Spleen (tissue), 11 donors: ENCODE data around the gene CTNNA2. TPM values are rescaled to one million over a fixed set of nuclear protein-coding genes. Genes with fewer than 3 reads are reported as not detected.

Experiments used
- DNase-seq: peaks from one replicate; pipeline ENCODE4 v3.0.0-alpha.2; 2020
- H3K27ac ChIP-seq, 8 donors: fragments of 200-600 bp; sonication (generic) in 7 of 8; 1 replicate in 4 of 8; 2 replicates in 4 of 8; pipeline versions ENCODE4 v1.5.0 to v1.8.0; 2016 to 2021; ENCODE audit warnings: inconsistent platforms in 4 of 8, mild to moderate bottlenecking in 4 of 8, moderate library complexity in 1 of 8
- H3K27me3 ChIP-seq, 7 donors: fragments of 200-600 bp; sonication (generic) in 6 of 7; replicated peaks in 1 of 7; 1 replicate in 4 of 7; 2 replicates in 3 of 7; pipeline versions ENCODE4 v1.5.0 to v1.8.0; 2016 to 2021; ENCODE audit warnings: inconsistent platforms in 3 of 7, mild to moderate bottlenecking in 1 of 7
- H3K36me3 ChIP-seq, 6 donors: fragments of 200-600 bp; sonication (generic) in 5 of 6; 1 replicate in 4 of 6; 2 replicates in 2 of 6; pipeline versions ENCODE4 v1.5.0 to v1.8.0; 2016 to 2021; ENCODE audit warnings: inconsistent platforms in 2 of 6
- H3K4me1 ChIP-seq, 6 donors: fragments of 200-600 bp; sonication (generic) in 5 of 6; 1 replicate in 3 of 6; 2 replicates in 3 of 6; pipeline versions ENCODE4 v1.5.0 to v1.8.0; 2016 to 2021; ENCODE audit warnings: inconsistent platforms in 3 of 6
- H3K4me3 ChIP-seq, 8 donors: fragments of 200-600 bp; sonication (generic) in 7 of 8; 1 replicate in 4 of 8; 2 replicates in 4 of 8; pipeline versions ENCODE4 v1.5.0 to v1.8.0; 2016 to 2021; ENCODE audit warnings: inconsistent platforms in 4 of 8, mild to moderate bottlenecking in 4 of 8, moderate library complexity in 2 of 8
- H3K9me3 ChIP-seq, 8 donors: fragments of 200-600 bp; sonication (generic) in 7 of 8; 1 replicate in 4 of 8; 2 replicates in 4 of 8; pipeline versions ENCODE4 v1.5.0 to v1.8.0; 2016 to 2021; ENCODE audit warnings: inconsistent platforms in 4 of 8
- CTCF ChIP-seq, 11 experiments: fragments of 200-600 bp in 7 of 11; fragments of 450-650 bp in 4 of 11; sonication (generic) in 4 of 11; IDR thresholded peaks in 8 of 11; conservative IDR thresholded peaks in 3 of 11; 1 replicate in 7 of 11; 2 replicates in 4 of 11; pipeline versions ENCODE4 v1.4.0 to v1.8.0; 2016 to 2021; ENCODE audit warnings: antibody characterized with exemption in 11 of 11, inconsistent platforms in 4 of 11, mild to moderate bottlenecking in 1 of 11
- POLR2A ChIP-seq, 3 donors: fragments of 450-650 bp; IDR thresholded peaks; one replicate each; pipeline ENCODE4 v1.5.1; 2017; ENCODE audit warnings: antibody characterized with exemption in 3 of 3, mild to moderate bottlenecking in 1 of 3
- POLR2AphosphoS5 ChIP-seq, 3 donors: sonication (generic); formaldehyde crosslinking; IDR thresholded peaks; one replicate each; pipeline ENCODE4 v1.5.1; 2017; ENCODE audit warnings: antibody characterized with exemption in 3 of 3
- WGBS, 5 donors: extraction: QIAGEN DNeasy Blood & Tissue Kit in 3 of 5; methylation state at CpG; one replicate each; pipeline versions ENCODE4 v1.1.5 to v1.1.7; 2013 to 2018; 5-methylcytosine and 5-hydroxymethylcytosine counted together
- intact Hi-C: fragments of 100-400 bp; cut with DNase I; formaldehyde crosslinking; loops from one replicate; pipeline ENCODE4 v1.15.0; 2023; ENCODE audit warnings: low total_unique reads
- polyA plus RNA-seq, 3 donors: library from polyadenylated mRNA; stranded (reverse); fragments of 200-250 nt; gene quantifications; one replicate each; pipeline ENCODE4 v1.2.1, GENCODE V29; 2013
- total RNA-seq, 7 donors: library from RNA; depleted of rRNA in 3 of 7; stranded (reverse); fragments of >200 nt in 3 of 7; fragmentation: NEBNext Ultra II Directional in 4 of 7; extraction: Animal tissue kit (Norgen Biotek cat#: 25700) in 4 of 7; gene quantifications; one replicate each; pipeline versions ENCODE4 v1.1.0 to v1.2.1, GENCODE V29; 2016 to 2021
- donor health status: healthy with polysubstance abuse.
- donor health status: DM: no; HTN: no; CAD: no; lungs with moderate emphysema.
- donor health status: DM: no; HTN: no; CAD: no.
- donor health status: Bipolar disorder and iron deficiency.
- donor health status: healthy.
- donor health status: DM: no; HTN: no; CAD: no.
- donor health status: DM: yes; HTN: yes; CAD: no.

The CTNNA2 gene
- total and polyA plus RNA-seq, 10 donors = not detected

- intact Hi-C loops = no loop called here
- no peak overlapping the region for H3K4me3 ChIP-seq
- no peak for DNase-seq
- TF ChIP-seq CTCF (IDR thresholded peaks at IDR 0.05 in 8 of 11, conservative IDR thresholded peaks at IDR 0.05 in 3 of 11) (no peak), POLR2A (IDR thresholded peaks at IDR 0.05) (no peak), POLR2AphosphoS5 (IDR thresholded peaks at IDR 0.05) (no peak)
- no peaks in the 10 kb centered on the region for H3K4me1 ChIP-seq
- no peak overlapping the region for H3K27ac ChIP-seq
- peaks cover 0 to 15% (median 0%) of the 10 kb centered on the region in 8 donors for H3K9me3 ChIP-seq
- H3K27me3 ChIP-seq = no peaks in the 10 kb centered on the region
- 79 to 97% (median 82%) methylated on average over 6 of the region's 6 CpGs for WGBS, 5 donors
- H3K36me3 ChIP-seq = no peaks in the 10 kb centered on the region
Measured at GRCh38 chr2:80266231-80266630, 753.4 kb downstream of the CTNNA2 start.

GRCh38 chr2:80269806-80270205, 757.0 kb downstream of the CTNNA2 start:
- H3K4me3 ChIP-seq = no peak overlapping the region
- intact Hi-C loops = no loop called here
- no peaks in the 10 kb centered on the region for H3K36me3 ChIP-seq
- H3K27ac ChIP-seq = no peak overlapping the region
- no peak for TF ChIP-seq POLR2A (IDR thresholded peaks at IDR 0.05)
- TF ChIP-seq CTCF (IDR thresholded peaks at IDR 0.05 in 8 of 11, conservative IDR thresholded peaks at IDR 0.05 in 3 of 11) = no peak
- TF ChIP-seq POLR2AphosphoS5 (IDR thresholded peaks at IDR 0.05) = no peak
- H3K27me3 ChIP-seq = no peaks in the 10 kb centered on the region
- DNase-seq = no peak
- peaks cover 0 to 15% (median 0%) of the 10 kb centered on the region in 8 donors for H3K9me3 ChIP-seq
- H3K4me1 ChIP-seq = no peaks in the 10 kb centered on the region
- 88 to 94% (median 90%) methylated on average over 5 of the region's 5 CpGs for WGBS, 5 donors

GRCh38 chr2:80280598-80280997, 767.7 kb downstream of the CTNNA2 start:
- no peak overlapping the region for H3K27ac ChIP-seq
- DNase-seq = no peak
- no peaks in the 10 kb centered on the region for H3K4me1 ChIP-seq
- no peaks in the 10 kb centered on the region for H3K27me3 ChIP-seq
- intact Hi-C loops = no loop called here
- peaks cover 0 to 8% (median 0%) of the 10 kb centered on the region in 8 donors for H3K9me3 ChIP-seq
- TF ChIP-seq POLR2AphosphoS5 (IDR thresholded peaks at IDR 0.05) (no peak), CTCF (IDR thresholded peaks at IDR 0.05 in 8 of 11, conservative IDR thresholded peaks at IDR 0.05 in 3 of 11) (no peak), POLR2A (IDR thresholded peaks at IDR 0.05) (no peak)
- no peaks in the 10 kb centered on the region for H3K36me3 ChIP-seq
- no peak overlapping the region for H3K4me3 ChIP-seq
- WGBS, 5 donors = 88 to 94% (median 92%) methylated on average over 2 of the region's 2 CpGs

- Histone ChIP-seq H3K4me1 (no peaks in the 10 kb centered on the region), H3K27ac (no peak overlapping the region), H3K4me3 (no peak overlapping the region), H3K27me3 (no peaks in the 10 kb centered on the region), H3K9me3 (peaks cover 0 to 8% (median 0%) of the 10 kb centered on the region in 8 donors), H3K36me3 (no peaks in the 10 kb centered on the region)
- intact Hi-C loops = no loop called here
- WGBS, 5 donors = 63 to 86% (median 71%) methylated on average over 1 of the region's 1 CpG
- DNase-seq = no peak
- TF ChIP-seq CTCF (IDR thresholded peaks at IDR 0.05 in 8 of 11, conservative IDR thresholded peaks at IDR 0.05 in 3 of 11) (no peak), POLR2AphosphoS5 (IDR thresholded peaks at IDR 0.05) (no peak), POLR2A (IDR thresholded peaks at IDR 0.05) (no peak)
Measured at GRCh38 chr2:80281049-80281448, 768.2 kb downstream of the CTNNA2 start.
